ENCODE data around the gene NRG3.
"Not testable (repeated sequence)": the region's sequence is repeated elsewhere in the genome, so short reads cannot be mapped to it uniquely, and the experiment has no call there.

DNA sequence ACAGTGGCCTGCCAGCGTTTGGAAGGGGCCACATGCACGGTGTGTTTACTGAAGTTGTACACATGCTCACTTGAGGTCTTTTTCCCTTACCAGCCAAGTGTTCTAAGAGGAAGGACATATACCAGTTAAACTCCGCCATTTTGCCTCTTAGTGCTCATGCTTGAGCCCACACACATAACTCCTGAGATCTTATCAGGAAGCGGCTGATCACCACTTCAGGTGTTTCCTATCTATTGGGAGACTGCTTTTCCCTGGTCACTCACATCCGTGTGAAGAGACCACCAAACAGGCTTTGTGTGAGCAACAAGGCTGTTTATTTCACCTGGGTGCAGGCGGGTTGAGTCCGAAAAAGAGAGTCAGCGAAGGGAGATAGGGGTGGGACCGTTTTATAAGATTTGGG, 802.9 kb downstream of the NRG3 start:
- TF ChIP-seq, protein P1, sequence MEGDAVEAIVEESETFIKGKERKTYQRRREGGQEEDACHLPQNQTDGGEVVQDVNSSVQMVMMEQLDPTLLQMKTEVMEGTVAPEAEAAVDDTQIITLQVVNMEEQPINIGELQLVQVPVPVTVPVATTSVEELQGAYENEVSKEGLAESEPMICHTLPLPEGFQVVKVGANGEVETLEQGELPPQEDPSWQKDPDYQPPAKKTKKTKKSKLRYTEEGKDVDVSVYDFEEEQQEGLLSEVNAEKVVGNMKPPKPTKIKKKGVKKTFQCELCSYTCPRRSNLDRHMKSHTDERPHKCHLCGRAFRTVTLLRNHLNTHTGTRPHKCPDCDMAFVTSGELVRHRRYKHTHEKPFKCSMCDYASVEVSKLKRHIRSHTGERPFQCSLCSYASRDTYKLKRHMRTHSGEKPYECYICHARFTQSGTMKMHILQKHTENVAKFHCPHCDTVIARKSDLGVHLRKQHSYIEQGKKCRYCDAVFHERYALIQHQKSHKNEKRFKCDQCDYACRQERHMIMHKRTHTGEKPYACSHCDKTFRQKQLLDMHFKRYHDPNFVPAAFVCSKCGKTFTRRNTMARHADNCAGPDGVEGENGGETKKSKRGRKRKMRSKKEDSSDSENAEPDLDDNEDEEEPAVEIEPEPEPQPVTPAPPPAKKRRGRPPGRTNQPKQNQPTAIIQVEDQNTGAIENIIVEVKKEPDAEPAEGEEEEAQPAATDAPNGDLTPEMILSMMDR (tag by site-specific recombination; IDR thresholded peaks at IDR 0.05), result not testable (repeated sequence)
- TF ChIP-seq MEIS1 (CRISPR knock-in tag; IDR thresholded peaks at IDR 0.05; ENCODE audit: borderline replicate concordance); ZBTB1 (tag by site-specific recombination; IDR thresholded peaks at IDR 0.05); ZNF768 (tag by site-specific recombination; IDR thresholded peaks at IDR 0.05); ZNF600 (tag by site-specific recombination; IDR thresholded peaks at IDR 0.05); KLF7 (tag by site-specific recombination; IDR thresholded peaks at IDR 0.05; ENCODE audit: borderline replicate concordance); ZNF239 (tag by site-specific recombination; IDR thresholded peaks at IDR 0.05); ZNF394 (tag by site-specific recombination; IDR thresholded peaks at IDR 0.05; ENCODE audit: borderline replicate concordance); ZNF174 (tag by site-specific recombination; IDR thresholded peaks at IDR 0.05): not testable (repeated sequence)
- TF ChIP-seq, protein P2, sequence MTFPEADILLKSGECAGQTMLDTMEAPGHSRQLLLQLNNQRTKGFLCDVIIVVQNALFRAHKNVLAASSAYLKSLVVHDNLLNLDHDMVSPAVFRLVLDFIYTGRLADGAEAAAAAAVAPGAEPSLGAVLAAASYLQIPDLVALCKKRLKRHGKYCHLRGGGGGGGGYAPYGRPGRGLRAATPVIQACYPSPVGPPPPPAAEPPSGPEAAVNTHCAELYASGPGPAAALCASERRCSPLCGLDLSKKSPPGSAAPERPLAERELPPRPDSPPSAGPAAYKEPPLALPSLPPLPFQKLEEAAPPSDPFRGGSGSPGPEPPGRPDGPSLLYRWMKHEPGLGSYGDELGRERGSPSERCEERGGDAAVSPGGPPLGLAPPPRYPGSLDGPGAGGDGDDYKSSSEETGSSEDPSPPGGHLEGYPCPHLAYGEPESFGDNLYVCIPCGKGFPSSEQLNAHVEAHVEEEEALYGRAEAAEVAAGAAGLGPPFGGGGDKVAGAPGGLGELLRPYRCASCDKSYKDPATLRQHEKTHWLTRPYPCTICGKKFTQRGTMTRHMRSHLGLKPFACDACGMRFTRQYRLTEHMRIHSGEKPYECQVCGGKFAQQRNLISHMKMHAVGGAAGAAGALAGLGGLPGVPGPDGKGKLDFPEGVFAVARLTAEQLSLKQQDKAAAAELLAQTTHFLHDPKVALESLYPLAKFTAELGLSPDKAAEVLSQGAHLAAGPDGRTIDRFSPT (tag by site-specific recombination; IDR thresholded peaks at IDR 0.05), result not testable (repeated sequence)
- TF ChIP-seq, protein P3, sequence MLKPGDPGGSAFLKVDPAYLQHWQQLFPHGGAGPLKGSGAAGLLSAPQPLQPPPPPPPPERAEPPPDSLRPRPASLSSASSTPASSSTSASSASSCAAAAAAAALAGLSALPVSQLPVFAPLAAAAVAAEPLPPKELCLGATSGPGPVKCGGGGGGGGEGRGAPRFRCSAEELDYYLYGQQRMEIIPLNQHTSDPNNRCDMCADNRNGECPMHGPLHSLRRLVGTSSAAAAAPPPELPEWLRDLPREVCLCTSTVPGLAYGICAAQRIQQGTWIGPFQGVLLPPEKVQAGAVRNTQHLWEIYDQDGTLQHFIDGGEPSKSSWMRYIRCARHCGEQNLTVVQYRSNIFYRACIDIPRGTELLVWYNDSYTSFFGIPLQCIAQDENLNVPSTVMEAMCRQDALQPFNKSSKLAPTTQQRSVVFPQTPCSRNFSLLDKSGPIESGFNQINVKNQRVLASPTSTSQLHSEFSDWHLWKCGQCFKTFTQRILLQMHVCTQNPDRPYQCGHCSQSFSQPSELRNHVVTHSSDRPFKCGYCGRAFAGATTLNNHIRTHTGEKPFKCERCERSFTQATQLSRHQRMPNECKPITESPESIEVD (tag by site-specific recombination; IDR thresholded peaks at IDR 0.05), result not testable (repeated sequence)
- TF ChIP-seq, protein P4, sequence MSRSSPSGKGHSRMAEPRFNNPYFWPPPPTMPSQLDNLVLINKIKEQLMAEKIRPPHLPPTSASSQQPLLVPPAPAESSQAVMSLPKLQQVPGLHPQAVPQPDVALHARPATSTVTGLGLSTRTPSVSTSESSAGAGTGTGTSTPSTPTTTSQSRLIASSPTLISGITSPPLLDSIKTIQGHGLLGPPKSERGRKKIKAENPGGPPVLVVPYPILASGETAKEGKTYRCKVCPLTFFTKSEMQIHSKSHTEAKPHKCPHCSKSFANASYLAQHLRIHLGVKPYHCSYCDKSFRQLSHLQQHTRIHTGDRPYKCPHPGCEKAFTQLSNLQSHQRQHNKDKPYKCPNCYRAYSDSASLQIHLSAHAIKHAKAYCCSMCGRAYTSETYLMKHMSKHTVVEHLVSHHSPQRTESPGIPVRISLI (tag by site-specific recombination; IDR thresholded peaks at IDR 0.05), result not testable (repeated sequence)

All from HEK293 (cell line).